ENCODE measurements around the gene DLL1. TPM values are rescaled to one million over a fixed set of nuclear protein-coding genes. Genes with fewer than 3 reads are reported as not detected.

DLL1 gene
- total RNA-seq, 1 experiment from 2014 or later: 0.26 TPM

- Histone ChIP-seq H3K9me2 (replicated peaks; ENCODE audit: insufficient read depth, low read length) (no peaks in the 10 kb centered on the region), H3K27me3 (ENCODE audit: low read length) (no peaks in the 10 kb centered on the region), H3K9ac (ENCODE audit: low read length) (no peak overlapping the region), H3K4me1 (ENCODE audit: low read length) (peaks cover 47% of the 10 kb centered on the region), H4K20me1 (ENCODE audit: insufficient read depth, low read depth, low read length) (peaks cover 34% of the 10 kb centered on the region), H2AFZ (ENCODE audit: low read length) (no peak overlapping the region), H3K79me2 (ENCODE audit: low read length) (peaks cover 100% of the 10 kb centered on the region), H3K9me3 (ENCODE audit: low read length) (no peaks in the 10 kb centered on the region), H3K4me2 (ENCODE audit: low read depth, low read length, poor library complexity, severe bottlenecking) (no peak overlapping the region), H3K27ac (ENCODE audit: low read length) (no peak overlapping the region), H3K36me3 (ENCODE audit: insufficient read depth, low read length) (peaks cover 14% of the 10 kb centered on the region; the same call in 1 of the 2 replicates), H3K4me3 (ENCODE audit: low read length) (no peak overlapping the region)
- DNase-seq: no peak
Observed at GRCh38 chr6:170312876-170313275, 22.0 kb upstream of the DLL1 start.

- peaks cover 29% of the 10 kb centered on the region for H4K20me1 ChIP-seq (ENCODE audit: insufficient read depth, low read depth, low read length)
- H3K4me1 ChIP-seq (ENCODE audit: low read length): peaks cover 52% of the 10 kb centered on the region
Observed at GRCh38 chr6:170311696-170312095, 20.8 kb upstream of the DLL1 start.

GRCh38 chr6:170308761-170309160 is 17.9 kb upstream of the DLL1 start:
- no peaks in the 10 kb centered on the region for H3K27me3 ChIP-seq (ENCODE audit: low read length)
- H3K4me1 ChIP-seq (ENCODE audit: low read length): peaks cover 42% of the 10 kb centered on the region
- H3K4me2 ChIP-seq (ENCODE audit: low read depth, low read length, poor library complexity, severe bottlenecking): peak overlapping the region; percentile 88
- peak overlapping the region; percentile 87 for H3K9ac ChIP-seq (ENCODE audit: low read length)
- no peak overlapping the region for H3K27ac ChIP-seq (ENCODE audit: low read length)
- H3K4me3 ChIP-seq (ENCODE audit: low read length): peak overlapping the region; percentile 84
- no peaks in the 10 kb centered on the region for H3K36me3 ChIP-seq (ENCODE audit: insufficient read depth, low read length)
- peaks cover 23% of the 10 kb centered on the region for H4K20me1 ChIP-seq (ENCODE audit: insufficient read depth, low read depth, low read length)
- no peaks in the 10 kb centered on the region for H3K9me2 ChIP-seq (replicated peaks; ENCODE audit: insufficient read depth, low read length)
- H3K9me3 ChIP-seq (ENCODE audit: low read length): no peaks in the 10 kb centered on the region
- DNase-seq: no peak
- H2AFZ ChIP-seq (ENCODE audit: low read length): no peak overlapping the region
- peaks cover 72% of the 10 kb centered on the region for H3K79me2 ChIP-seq (ENCODE audit: low read length)

More at GRCh38 chr6:170311696-170312095, 20.8 kb upstream of the DLL1 start:
- no peak overlapping the region for H3K4me2 ChIP-seq (ENCODE audit: low read depth, low read length, poor library complexity, severe bottlenecking)
- H3K36me3 ChIP-seq (ENCODE audit: insufficient read depth, low read length): peaks cover 3% of the 10 kb centered on the region; the same call in 1 of the 2 replicates
- H3K79me2 ChIP-seq (ENCODE audit: low read length): peaks cover 100% of the 10 kb centered on the region
- H3K4me3 ChIP-seq (ENCODE audit: low read length): no peak overlapping the region
- no peaks in the 10 kb centered on the region for H3K9me2 ChIP-seq (replicated peaks; ENCODE audit: insufficient read depth, low read length)
- no peak for DNase-seq
- H3K27ac ChIP-seq (ENCODE audit: low read length): no peak overlapping the region
- H3K9ac ChIP-seq (ENCODE audit: low read length): no peak overlapping the region
- no peak overlapping the region for H2AFZ ChIP-seq (ENCODE audit: low read length)
- H3K9me3 ChIP-seq (ENCODE audit: low read length): no peaks in the 10 kb centered on the region
- H3K27me3 ChIP-seq (ENCODE audit: low read length): no peaks in the 10 kb centered on the region

GRCh38 chr6:170307080-170307545 is 16.2 kb upstream of the DLL1 start:
- H3K4me1 ChIP-seq (ENCODE audit: low read length): peaks cover 40% of the 10 kb centered on the region
- H3K79me2 ChIP-seq (ENCODE audit: low read length): peaks cover 55% of the 10 kb centered on the region
- peak overlapping the region; percentile 88 for H3K4me2 ChIP-seq (ENCODE audit: low read depth, low read length, poor library complexity, severe bottlenecking)
- peak overlapping the region; percentile 87 for H3K9ac ChIP-seq (ENCODE audit: low read length)
- peaks cover 10% of the 10 kb centered on the region; the same call in 1 of the 2 replicates for H4K20me1 ChIP-seq (ENCODE audit: insufficient read depth, low read depth, low read length)
- H3K27me3 ChIP-seq (ENCODE audit: low read length): no peaks in the 10 kb centered on the region
- no peaks in the 10 kb centered on the region for H3K9me3 ChIP-seq (ENCODE audit: low read length)
- H3K4me3 ChIP-seq (ENCODE audit: low read length): peak overlapping the region; percentile 84
- H3K9me2 ChIP-seq (replicated peaks; ENCODE audit: insufficient read depth, low read length): no peaks in the 10 kb centered on the region
- peak overlapping the region; percentile 32; the same call in 1 of the 2 replicates for H2AFZ ChIP-seq (ENCODE audit: low read length)
- H3K27ac ChIP-seq (ENCODE audit: low read length): peak overlapping the region; percentile 54
- H3K36me3 ChIP-seq (ENCODE audit: insufficient read depth, low read length): no peaks in the 10 kb centered on the region
- DNase-seq: no peak

- peak within 1 kb of the TSS; percentile 57 for H2AFZ ChIP-seq (ENCODE audit: low read length)
- no peaks in the 10 kb centered on the region for H3K36me3 ChIP-seq (ENCODE audit: insufficient read depth, low read length)
- H4K20me1 ChIP-seq (ENCODE audit: insufficient read depth, low read depth, low read length): peaks cover 10% of the 10 kb centered on the region; the same call in 1 of the 2 replicates
- H3K9ac ChIP-seq (ENCODE audit: low read length): peak within 1 kb of the TSS; percentile 87
- DNase-seq: peak; percentile 99
- H3K4me1 ChIP-seq (ENCODE audit: low read length): peaks cover 39% of the 10 kb centered on the region
- no peaks in the 10 kb centered on the region for H3K9me3 ChIP-seq (ENCODE audit: low read length)
- peak within 1 kb of the TSS; percentile 84 for H3K4me3 ChIP-seq (ENCODE audit: low read length)
- peak within 1 kb of the TSS; percentile 54 for H3K27ac ChIP-seq (ENCODE audit: low read length)
- no peaks in the 10 kb centered on the region for H3K27me3 ChIP-seq (ENCODE audit: low read length)
- H3K4me2 ChIP-seq (ENCODE audit: low read depth, low read length, poor library complexity, severe bottlenecking): peak within 1 kb of the TSS; percentile 88
- H3K79me2 ChIP-seq (ENCODE audit: low read length): peaks cover 49% of the 10 kb centered on the region
- H3K9me2 ChIP-seq (replicated peaks; ENCODE audit: insufficient read depth, low read length): no peaks in the 10 kb centered on the region
Observed at GRCh38 chr6:170306324-170307079, 15.6 kb upstream of the DLL1 start, which contains the start of gene FAM120B. Gene FAM120B (plus strand): TSS chr6:170306758. CDS start chr6:170317391, 10,633 bp downstream.

GRCh38 chr6:170305805-170306323 is 15.0 kb upstream of the DLL1 start:
- Histone ChIP-seq H3K27ac (ENCODE audit: low read length) (no peak overlapping the region), H3K36me3 (ENCODE audit: insufficient read depth, low read length) (no peaks in the 10 kb centered on the region), H3K79me2 (ENCODE audit: low read length) (peaks cover 43% of the 10 kb centered on the region), H3K9me3 (ENCODE audit: low read length) (no peaks in the 10 kb centered on the region), H3K9ac (ENCODE audit: low read length) (peak overlapping the region; percentile 66), H3K4me1 (ENCODE audit: low read length) (peaks cover 38% of the 10 kb centered on the region), H3K27me3 (ENCODE audit: low read length) (no peaks in the 10 kb centered on the region), H3K9me2 (replicated peaks; ENCODE audit: insufficient read depth, low read length) (no peaks in the 10 kb centered on the region), H4K20me1 (ENCODE audit: insufficient read depth, low read depth, low read length) (peaks cover 10% of the 10 kb centered on the region; the same call in 1 of the 2 replicates), H3K4me2 (ENCODE audit: low read depth, low read length, poor library complexity, severe bottlenecking) (peak overlapping the region; percentile 88), H2AFZ (ENCODE audit: low read length) (peak overlapping the region; percentile 57), H3K4me3 (ENCODE audit: low read length) (peak overlapping the region; percentile 84)
- DNase-seq: no peak

- no peaks in the 10 kb centered on the region for H4K20me1 ChIP-seq (ENCODE audit: insufficient read depth, low read depth, low read length)
- peaks cover 10% of the 10 kb centered on the region for H3K4me1 ChIP-seq (ENCODE audit: low read length)
- H3K4me2 ChIP-seq (ENCODE audit: low read depth, low read length, poor library complexity, severe bottlenecking): no peak overlapping the region
- H3K9me3 ChIP-seq (ENCODE audit: low read length): no peaks in the 10 kb centered on the region
- no peak overlapping the region for H2AFZ ChIP-seq (ENCODE audit: low read length)
- H3K27ac ChIP-seq (ENCODE audit: low read length): no peak overlapping the region
- H3K9ac ChIP-seq (ENCODE audit: low read length): no peak overlapping the region
- H3K36me3 ChIP-seq (ENCODE audit: insufficient read depth, low read length): no peaks in the 10 kb centered on the region
- H3K27me3 ChIP-seq (ENCODE audit: low read length): no peaks in the 10 kb centered on the region
- no peaks in the 10 kb centered on the region for H3K9me2 ChIP-seq (replicated peaks; ENCODE audit: insufficient read depth, low read length)
- H3K4me3 ChIP-seq (ENCODE audit: low read length): no peak overlapping the region
- no peak for DNase-seq
- no peaks in the 10 kb centered on the region for H3K79me2 ChIP-seq (ENCODE audit: low read length)
Observed at GRCh38 chr6:170301184-170301583, 10.3 kb upstream of the DLL1 start.

- Histone ChIP-seq H3K4me2 (ENCODE audit: low read depth, low read length, poor library complexity, severe bottlenecking) (no peak overlapping the region), H3K36me3 (ENCODE audit: insufficient read depth, low read length) (no peaks in the 10 kb centered on the region), H3K9ac (ENCODE audit: low read length) (no peak overlapping the region), H3K9me3 (ENCODE audit: low read length) (no peaks in the 10 kb centered on the region), H3K27me3 (ENCODE audit: low read length) (no peaks in the 10 kb centered on the region), H4K20me1 (ENCODE audit: insufficient read depth, low read depth, low read length) (no peaks in the 10 kb centered on the region), H3K4me1 (ENCODE audit: low read length) (peaks cover 4% of the 10 kb centered on the region), H3K79me2 (ENCODE audit: low read length) (no peaks in the 10 kb centered on the region), H2AFZ (ENCODE audit: low read length) (no peak overlapping the region), H3K9me2 (replicated peaks; ENCODE audit: insufficient read depth, low read length) (no peaks in the 10 kb centered on the region), H3K27ac (ENCODE audit: low read length) (no peak overlapping the region), H3K4me3 (ENCODE audit: low read length) (no peak overlapping the region)
- DNase-seq: no peak
Observed at GRCh38 chr6:170298688-170299087, 7.8 kb upstream of the DLL1 start.
